ENCODE measurements around the gene CMSS1. TPM values are rescaled to one million over a fixed set of nuclear protein-coding genes. Genes with fewer than 3 reads are reported as not detected.

The CMSS1 gene
- total RNA-seq, 2 donors from 2014 or later, result 18.1 to 22.7 TPM

GRCh38 chr3:99885851-99886250, 68.2 kb downstream of the CMSS1 start:
- H3K27me3 ChIP-seq (replicated peaks; ENCODE audit: insufficient read depth), result no peaks in the 10 kb centered on the region
- DNase-seq (ENCODE audit: low spot score) (no peak), ATAC-seq (ENCODE audit: insufficient number of reproducible peaks, low FRiP score, low read depth) (no peak)
- H3K4me1 ChIP-seq (ENCODE audit: control insufficient read depth in 1 of 2, low read depth in 2 of 2), result peaks cover 23 to 24% of the 10 kb centered on the region in 2 donors
- H3K36me3 ChIP-seq, result no peaks in the 10 kb centered on the region
- H3K9me3 ChIP-seq, result no peaks in the 10 kb centered on the region
- no peak for TF ChIP-seq CTCF (IDR thresholded peaks at IDR 0.05)
- H3K4me3 ChIP-seq, result no peak overlapping the region
- H3K27ac ChIP-seq, result no peak overlapping the region

GRCh38 chr3:99891610-99892285, 74.1 kb downstream of the CMSS1 start:
- Histone ChIP-seq H3K27ac (no peak overlapping the region), H3K27me3 (replicated peaks; ENCODE audit: insufficient read depth) (no peaks in the 10 kb centered on the region), H3K4me1 (ENCODE audit: control insufficient read depth in 1 of 2, low read depth in 2 of 2) (peaks cover 0 to 10% of the 10 kb centered on the region in 2 donors), H3K4me3 (no peak overlapping the region), H3K9me3 (no peaks in the 10 kb centered on the region), H3K36me3 (no peaks in the 10 kb centered on the region)
- ATAC-seq (ENCODE audit: insufficient number of reproducible peaks, low FRiP score, low read depth) (no peak), DNase-seq (ENCODE audit: low spot score) (no peak)
- TF ChIP-seq CTCF (IDR thresholded peaks at IDR 0.05), result no peak

GRCh38 chr3:99892332-99892731, 74.7 kb downstream of the CMSS1 start:
- TF ChIP-seq CTCF (IDR thresholded peaks at IDR 0.05), result no peak
- no peaks in the 10 kb centered on the region for H3K36me3 ChIP-seq

GRCh38 chr3:99895131-99895696, 77.6 kb downstream of the CMSS1 start:
- ATAC-seq (ENCODE audit: insufficient number of reproducible peaks, low FRiP score, low read depth), result no peak

More at GRCh38 chr3:99892332-99892731, 74.7 kb downstream of the CMSS1 start:
- no peak overlapping the region for H3K27ac ChIP-seq
- H3K4me1 ChIP-seq (ENCODE audit: control insufficient read depth in 1 of 2, low read depth in 2 of 2), result peaks cover 0 to 10% of the 10 kb centered on the region in 2 donors
- DNase-seq (ENCODE audit: low spot score) (no peak), ATAC-seq (ENCODE audit: insufficient number of reproducible peaks, low FRiP score, low read depth) (no peak)
- H3K9me3 ChIP-seq, result no peaks in the 10 kb centered on the region
- H3K4me3 ChIP-seq, result no peak overlapping the region
- no peaks in the 10 kb centered on the region for H3K27me3 ChIP-seq (replicated peaks; ENCODE audit: insufficient read depth)

More at GRCh38 chr3:99895131-99895696, 77.6 kb downstream of the CMSS1 start:
- TF ChIP-seq CTCF (IDR thresholded peaks at IDR 0.05), result no peak
- Histone ChIP-seq H3K4me1 (ENCODE audit: control insufficient read depth in 1 of 2, low read depth in 2 of 2) (peaks cover 3 to 29% of the 10 kb centered on the region in 2 donors), H3K4me3 (no peak overlapping the region), H3K9me3 (no peaks in the 10 kb centered on the region), H3K36me3 (no peaks in the 10 kb centered on the region), H3K27ac (no peak overlapping the region), H3K27me3 (replicated peaks; ENCODE audit: insufficient read depth) (no peaks in the 10 kb centered on the region)
- DNase-seq (ENCODE audit: low spot score), result no peak
